Fibroblast of the aortic adventitia (primary cell): ENCODE results near the gene FPGS. TPM values are rescaled to one million over a fixed set of nuclear protein-coding genes. Genes with fewer than 3 reads are reported as not detected.
"Not testable (repeated sequence)": the region's sequence is repeated elsewhere in the genome, so short reads cannot be mapped to it uniquely, and the experiment has no call there.

Experiments used
- DNase-seq: peaks from one replicate; pipeline ENCODE4 v3.0.0-alpha.2; 2010; ENCODE audit warnings: low read depth
- H3K4me3 ChIP-seq: 2 replicates; pipeline ENCODE4 v1.5.1; 2011; ENCODE audit warnings: low read depth, mild to moderate bottlenecking, control low read depth, low read length, moderate library complexity
- total RNA-seq: library from RNA; depleted of rRNA; stranded (reverse); fragments of >200 nt; gene quantifications from 2 replicates; pipeline ENCODE4 v1.2.3, GENCODE V29; 2012; ENCODE audit warnings: low replicate concordance
- TF ChIP-seq, protein P1 (sequence below): IDR thresholded peaks from 2 replicates; pipeline ENCODE4 v1.5.1; 2011; ENCODE audit warnings: mild to moderate bottlenecking, low read length, control low read depth, inconsistent platforms; ENCODE audit not compliant: insufficient read depth

FPGS gene
- total RNA-seq, 1 donor, result 61.5 TPM

DNA sequence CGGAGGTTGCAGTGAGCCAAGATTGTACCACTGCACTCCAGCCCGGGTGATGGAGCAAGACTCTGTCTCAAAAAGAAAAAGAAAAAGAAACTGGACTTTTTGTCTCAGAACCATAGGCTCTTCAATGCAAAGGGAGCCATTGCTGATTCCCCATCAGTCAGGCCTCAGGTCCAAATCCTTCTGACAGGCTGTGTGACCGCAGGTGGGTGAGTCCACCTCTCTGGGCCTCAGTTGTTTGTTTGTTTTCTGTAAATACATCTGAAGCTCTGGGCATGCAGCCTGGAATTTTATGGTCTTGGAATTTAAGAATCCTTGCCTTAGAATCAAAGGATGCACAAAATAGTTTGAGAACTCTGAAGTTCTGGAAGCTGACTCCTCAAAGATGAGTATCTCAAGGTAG is 46.4 kb upstream of the FPGS start:
- DNase-seq, result no peak
- H3K4me3 ChIP-seq, result no peak overlapping the region
- TF ChIP-seq, protein P1, sequence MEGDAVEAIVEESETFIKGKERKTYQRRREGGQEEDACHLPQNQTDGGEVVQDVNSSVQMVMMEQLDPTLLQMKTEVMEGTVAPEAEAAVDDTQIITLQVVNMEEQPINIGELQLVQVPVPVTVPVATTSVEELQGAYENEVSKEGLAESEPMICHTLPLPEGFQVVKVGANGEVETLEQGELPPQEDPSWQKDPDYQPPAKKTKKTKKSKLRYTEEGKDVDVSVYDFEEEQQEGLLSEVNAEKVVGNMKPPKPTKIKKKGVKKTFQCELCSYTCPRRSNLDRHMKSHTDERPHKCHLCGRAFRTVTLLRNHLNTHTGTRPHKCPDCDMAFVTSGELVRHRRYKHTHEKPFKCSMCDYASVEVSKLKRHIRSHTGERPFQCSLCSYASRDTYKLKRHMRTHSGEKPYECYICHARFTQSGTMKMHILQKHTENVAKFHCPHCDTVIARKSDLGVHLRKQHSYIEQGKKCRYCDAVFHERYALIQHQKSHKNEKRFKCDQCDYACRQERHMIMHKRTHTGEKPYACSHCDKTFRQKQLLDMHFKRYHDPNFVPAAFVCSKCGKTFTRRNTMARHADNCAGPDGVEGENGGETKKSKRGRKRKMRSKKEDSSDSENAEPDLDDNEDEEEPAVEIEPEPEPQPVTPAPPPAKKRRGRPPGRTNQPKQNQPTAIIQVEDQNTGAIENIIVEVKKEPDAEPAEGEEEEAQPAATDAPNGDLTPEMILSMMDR, result no peak

DNA sequence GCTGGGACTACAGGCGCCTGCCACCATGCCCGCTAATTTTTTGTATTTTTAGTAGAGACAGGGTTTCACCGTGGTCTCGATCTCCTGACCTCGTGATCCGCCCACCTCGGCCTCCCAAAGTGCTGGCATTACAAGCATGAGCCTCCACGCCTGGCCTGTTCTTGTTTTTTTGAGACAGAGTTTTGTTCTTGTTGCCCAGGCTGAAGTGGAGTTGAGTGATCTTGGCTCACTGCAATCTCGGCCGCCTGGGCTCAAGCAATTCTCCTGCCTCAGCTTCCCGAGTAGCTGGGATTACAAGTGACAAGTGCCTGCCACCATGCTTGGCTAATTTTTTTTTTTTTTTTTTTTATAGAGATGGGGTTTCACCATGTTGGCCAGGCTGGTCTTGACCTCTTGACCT is 45.9 kb upstream of the FPGS start:
- H3K4me3 ChIP-seq, DNase-seq: not testable (repeated sequence)

DNA sequence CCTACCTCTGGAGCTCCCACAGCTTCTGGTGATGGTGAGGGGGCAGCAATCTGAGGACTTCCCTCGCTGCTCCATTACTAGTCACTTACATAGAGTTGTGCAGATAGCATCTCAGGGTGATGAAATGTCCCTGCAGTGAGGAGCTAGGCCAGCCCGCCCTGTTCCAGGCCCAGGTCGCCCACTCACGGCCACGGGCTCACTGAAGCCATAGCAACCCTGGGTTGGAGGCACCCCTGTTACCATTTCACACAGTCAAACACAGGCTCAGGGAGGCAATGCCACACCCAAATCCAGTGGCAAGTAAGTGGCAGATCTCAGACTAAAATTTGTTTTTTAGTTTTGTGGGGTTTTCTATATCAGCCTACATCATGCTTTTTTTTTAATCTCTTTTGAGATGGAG is 43.8 kb upstream of the FPGS start:
- DNase-seq, result no peak

DNA sequence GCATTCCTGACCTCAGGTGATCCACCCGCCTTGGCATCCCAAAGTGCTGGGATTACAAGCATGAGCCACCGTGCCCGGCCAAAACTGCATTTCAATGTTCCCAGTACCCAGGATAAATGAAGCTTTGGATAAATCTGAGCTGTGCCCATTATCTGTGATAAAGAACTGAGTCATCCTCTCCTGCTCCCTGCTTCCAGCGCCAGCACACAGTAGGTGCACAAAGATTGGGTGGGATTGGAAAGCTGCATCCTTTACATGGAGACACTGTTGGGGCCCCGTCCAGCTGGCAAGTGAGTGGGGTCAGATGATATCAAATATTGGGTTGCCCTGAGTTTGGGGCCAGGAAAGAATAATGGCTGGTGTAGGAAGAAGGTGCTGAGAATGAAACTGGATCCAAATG is 41.6 kb upstream of the FPGS start:
- H3K4me3 ChIP-seq, result no peak overlapping the region
- TF ChIP-seq, protein P1, result no peak
- DNase-seq, result no peak

More for the DNA sequence above, 43.8 kb upstream of the FPGS start:
- no peak overlapping the region for H3K4me3 ChIP-seq
- TF ChIP-seq, protein P1, result no peak

DNA sequence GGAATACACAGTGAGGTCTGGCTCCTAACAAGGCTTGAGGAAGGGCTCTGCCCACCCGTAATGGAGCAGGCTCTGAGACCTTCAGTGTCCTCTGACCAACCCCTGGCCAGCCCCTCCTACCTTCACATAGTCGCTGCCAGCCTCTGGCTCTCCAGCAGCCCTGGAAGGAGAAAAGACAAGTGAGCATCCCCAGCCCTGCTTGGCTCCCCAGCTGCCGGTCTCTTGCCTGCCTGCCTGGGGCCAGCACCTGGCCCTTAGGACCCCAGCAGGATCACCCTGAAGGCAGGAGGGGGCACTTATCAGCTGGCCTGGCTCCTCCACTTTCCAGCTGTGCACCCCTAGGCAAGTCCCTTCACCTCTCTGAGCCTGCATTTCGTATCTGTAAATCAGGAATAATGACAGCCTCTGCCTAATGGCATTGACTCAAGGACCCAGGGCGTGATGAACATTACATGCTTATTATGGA is 41.2 kb upstream of the FPGS start:
- DNase-seq, result no peak
- TF ChIP-seq, protein P1, result no peak
- no peak overlapping the region for H3K4me3 ChIP-seq

DNA sequence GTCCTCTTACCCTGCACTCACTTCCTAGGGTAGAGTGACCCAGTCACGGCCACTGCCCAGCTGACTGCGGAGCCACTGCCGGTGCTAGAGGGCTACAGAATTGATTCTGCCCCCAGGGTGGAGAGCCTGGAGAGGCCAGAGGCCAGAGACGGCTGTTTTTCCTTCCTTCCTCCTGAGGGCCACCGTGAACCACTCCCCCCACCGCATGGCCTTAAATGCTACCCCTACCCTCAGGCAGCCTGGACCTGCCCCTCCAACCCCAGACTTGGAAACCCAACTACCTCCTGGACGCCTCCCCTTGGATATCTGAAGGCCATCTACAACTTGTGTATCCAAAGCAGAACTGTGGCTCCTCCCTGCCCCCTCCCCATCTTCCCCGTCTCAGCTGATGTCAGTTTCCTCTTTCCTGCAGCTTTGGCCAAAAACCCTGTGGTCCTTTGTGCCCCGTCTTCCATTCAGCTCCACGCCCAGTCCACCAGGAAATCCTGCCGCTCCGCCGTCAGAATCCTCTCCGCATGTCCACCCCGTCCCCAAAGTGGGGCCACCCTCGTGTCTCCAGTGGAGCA is 40.5 kb upstream of the FPGS start:
- TF ChIP-seq, protein P1, result no peak
- no peak overlapping the region for H3K4me3 ChIP-seq
- DNase-seq, result no peak

DNA sequence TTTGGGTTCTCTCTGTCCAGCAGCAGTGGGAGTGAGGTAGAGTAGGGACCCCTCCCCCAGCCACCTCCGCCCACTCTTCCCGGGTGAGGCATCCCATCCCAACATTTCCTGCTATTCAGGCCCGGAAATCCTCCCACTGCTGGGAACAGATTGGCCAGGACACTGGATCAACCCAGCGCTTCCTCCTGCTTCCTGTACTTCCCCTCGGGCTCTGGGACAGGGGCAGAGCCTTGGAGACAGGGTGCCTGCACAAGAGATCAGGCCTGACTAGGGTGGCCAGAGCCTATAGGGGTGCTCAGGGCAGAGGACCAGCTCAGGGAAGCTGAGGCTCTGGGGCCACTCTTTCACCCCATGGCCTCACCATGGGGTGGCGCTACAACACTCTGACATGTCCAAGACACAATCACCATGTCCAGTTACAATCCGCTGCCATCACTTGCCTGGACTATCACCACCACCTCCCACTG is 38.7 kb upstream of the FPGS start:
- H3K4me3 ChIP-seq, result no peak overlapping the region
- no peak for DNase-seq
- TF ChIP-seq, protein P1, result peak; percentile 10
